HG02759 (cell line): ENCODE data around the gene ODF2.
"Not testable (repeated sequence)": the region's sequence is repeated elsewhere in the genome, so short reads cannot be mapped to it uniquely, and the experiment has no call there.

Experiments
- ATAC-seq: cut with Tn5 transposase; IDR thresholded peaks from one replicate; pipeline ENCODE4 v1.9.1; 2021; ENCODE audit warnings: mild to moderate bottlenecking, moderate library complexity; ENCODE audit not compliant: unreplicated experiment

ODF2 gene

GRCh38 chr9:128455849-128456612 is at the start of gene ODF2:
TSS of gene ODF2 (plus strand) at chr9:128456006. CDS start at chr9:128456092, 86 bp downstream.
- peak; percentile 85 for ATAC-seq

DNA sequence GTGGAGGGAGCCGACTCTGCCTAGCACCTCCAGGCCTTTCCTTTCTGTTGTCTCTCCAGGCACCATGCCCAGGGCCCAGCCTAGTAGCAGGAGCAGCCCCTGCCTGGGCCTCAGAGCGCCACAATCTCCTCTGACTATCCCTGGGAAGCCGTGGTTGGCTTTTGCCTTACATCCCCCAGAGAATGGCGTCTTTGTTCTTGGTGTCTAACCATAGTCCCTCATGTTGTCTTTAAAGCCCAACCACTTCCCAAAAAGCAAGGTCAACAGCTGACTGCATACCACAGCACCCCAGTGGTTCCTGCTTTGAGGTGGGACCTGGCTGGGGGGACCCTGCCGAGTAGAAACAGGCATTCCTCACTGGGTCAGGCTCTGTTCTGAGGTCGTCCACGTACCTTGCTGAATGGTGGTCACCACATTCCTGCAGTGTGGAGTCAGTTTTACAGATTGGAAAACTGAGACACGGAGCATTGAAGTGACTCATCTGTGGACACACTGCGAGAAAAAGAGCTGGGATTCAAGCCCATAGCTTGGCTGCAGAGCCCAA is 48.9 kb upstream of the ODF2 start:
- ATAC-seq = no peak

DNA sequence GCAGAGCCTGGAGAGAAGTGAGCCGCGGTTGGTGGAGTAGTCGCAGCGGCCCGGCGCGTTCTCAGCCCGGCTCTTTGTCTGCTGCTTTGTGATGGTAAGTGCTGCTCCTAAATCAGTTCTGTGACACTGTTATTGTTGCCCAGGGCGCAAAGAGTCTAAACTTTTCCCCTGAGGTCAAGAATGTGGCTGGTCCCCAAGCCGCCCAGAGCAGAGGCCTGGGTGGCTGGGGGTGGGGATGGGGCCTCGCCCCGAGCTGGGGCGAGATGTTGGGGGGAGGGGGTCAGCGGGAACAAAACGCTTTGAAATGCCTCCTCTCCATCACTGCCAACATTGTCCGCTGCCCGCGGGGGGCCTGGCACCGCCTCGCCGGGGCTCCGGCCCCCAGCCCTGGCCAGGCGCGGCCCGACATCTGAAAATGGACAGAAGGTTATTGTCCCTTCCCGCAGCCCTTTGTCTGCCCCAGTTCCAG is 46.8 kb upstream of the ODF2 start:
- ATAC-seq = no peak

DNA sequence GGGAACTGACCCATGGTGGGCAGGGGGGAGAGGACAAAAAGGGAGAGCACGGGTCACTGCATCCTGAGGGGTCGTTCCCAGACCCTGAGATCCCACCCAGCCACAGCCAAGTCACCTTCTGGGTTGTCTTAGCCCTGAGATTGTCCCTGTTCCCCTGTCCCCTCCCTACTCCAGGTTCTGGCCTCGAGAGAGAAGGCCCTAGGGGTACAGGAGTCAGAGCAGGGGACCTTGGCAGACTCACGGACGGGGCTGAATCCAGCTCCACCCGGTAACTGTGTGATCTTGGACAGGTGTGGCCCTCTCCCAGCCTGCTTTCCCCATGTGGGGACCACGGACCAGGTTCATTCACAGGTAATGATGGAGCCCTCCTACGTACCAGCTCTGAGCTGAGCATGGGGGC is 46.4 kb upstream of the ODF2 start:
- ATAC-seq = no peak

- no peak for ATAC-seq
Observed at GRCh38 chr9:128409978-128410377, 45.8 kb upstream of the ODF2 start.

- no peak for ATAC-seq
Observed at GRCh38 chr9:128411364-128412119, 44.3 kb upstream of the ODF2 start.

DNA sequence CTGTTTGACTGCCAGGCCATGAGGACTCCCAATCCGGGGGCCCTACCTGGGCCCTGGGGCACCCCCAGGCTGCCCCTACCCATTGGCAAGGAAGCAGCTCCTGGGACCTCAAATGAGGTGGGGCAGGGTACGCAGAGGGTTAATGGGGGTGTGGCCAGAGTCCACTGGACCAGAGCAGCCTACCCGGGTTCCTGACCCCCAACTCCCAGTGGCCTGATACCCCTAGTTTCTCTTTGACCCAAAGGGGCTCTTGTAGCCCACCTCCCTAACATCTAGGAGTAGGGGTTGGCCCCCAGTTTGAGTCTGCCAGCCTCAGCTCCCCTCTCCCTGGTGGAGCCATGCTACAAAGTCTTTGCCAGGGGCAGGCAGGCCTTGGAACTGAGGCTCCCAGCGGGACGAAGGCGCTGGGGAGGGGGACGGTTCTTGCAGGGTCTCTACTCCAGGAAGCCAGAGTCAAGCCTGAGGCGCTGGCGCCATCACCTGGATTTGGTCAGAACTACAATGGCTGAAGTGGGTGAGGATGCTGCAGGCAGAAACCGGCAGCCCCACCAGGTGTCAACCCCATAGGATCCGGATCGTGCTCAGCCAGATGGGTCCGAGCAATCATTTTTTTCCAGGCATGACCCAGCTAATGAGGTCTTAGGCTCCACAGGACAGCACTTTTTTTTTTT is 43.6 kb upstream of the ODF2 start:
- no peak for ATAC-seq

- not testable (repeated sequence) for ATAC-seq
Observed at GRCh38 chr9:128413728-128414127, 42.1 kb upstream of the ODF2 start.

GRCh38 chr9:128414461-128414860 is 41.3 kb upstream of the ODF2 start:
- ATAC-seq = no peak

DNA sequence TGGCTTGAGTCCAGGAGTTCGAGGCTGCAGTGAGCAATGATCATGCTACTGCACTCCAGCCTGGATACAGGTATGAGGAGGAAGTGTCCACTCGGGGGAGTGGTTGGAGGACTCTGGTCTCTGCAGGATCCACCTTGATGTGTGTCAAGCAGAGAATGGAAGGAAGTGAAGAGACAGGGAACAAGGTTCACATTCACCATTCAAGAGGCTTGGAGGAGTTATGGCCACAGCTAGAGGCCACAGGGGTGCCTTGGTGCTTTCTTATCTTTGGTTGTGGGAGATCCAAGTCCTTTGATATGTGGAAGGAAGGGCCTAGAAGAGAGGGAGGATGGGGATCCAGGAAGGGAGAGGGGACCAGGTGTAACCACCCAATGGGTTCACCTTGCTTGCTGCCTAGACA is 40.5 kb upstream of the ODF2 start:
- ATAC-seq = no peak

- no peak for ATAC-seq
Observed at GRCh38 chr9:128416014-128416413, 39.8 kb upstream of the ODF2 start.

DNA sequence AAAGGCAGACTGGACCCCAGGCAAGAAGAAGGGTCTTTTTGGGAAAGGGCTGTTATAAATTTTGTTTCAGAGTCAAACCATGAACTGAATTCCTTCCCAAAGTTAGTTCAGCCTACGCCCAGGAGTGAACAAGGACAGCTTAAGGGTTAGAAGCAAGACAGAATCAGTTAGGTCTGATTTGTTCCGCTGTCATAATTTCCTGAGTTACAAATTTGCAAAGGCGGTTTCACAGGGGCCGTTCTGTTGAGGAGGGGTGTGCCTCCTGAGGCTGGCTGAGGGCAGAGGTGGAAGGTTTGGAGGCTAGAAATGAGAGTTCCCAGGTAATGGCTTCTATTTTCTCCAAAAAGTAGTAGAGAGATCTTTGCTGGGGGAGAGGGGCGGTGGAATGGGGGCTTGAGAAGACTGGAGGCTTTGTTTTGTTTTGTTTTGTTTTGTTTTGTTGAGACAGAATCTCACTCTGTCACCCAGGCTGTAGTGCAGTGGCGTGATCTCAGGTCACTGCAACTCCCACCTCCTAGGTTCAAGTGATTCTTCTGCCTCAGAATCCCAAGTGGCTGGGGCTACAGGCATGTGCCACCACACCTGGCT is 39.3 kb upstream of the ODF2 start:
- no peak for ATAC-seq

DNA sequence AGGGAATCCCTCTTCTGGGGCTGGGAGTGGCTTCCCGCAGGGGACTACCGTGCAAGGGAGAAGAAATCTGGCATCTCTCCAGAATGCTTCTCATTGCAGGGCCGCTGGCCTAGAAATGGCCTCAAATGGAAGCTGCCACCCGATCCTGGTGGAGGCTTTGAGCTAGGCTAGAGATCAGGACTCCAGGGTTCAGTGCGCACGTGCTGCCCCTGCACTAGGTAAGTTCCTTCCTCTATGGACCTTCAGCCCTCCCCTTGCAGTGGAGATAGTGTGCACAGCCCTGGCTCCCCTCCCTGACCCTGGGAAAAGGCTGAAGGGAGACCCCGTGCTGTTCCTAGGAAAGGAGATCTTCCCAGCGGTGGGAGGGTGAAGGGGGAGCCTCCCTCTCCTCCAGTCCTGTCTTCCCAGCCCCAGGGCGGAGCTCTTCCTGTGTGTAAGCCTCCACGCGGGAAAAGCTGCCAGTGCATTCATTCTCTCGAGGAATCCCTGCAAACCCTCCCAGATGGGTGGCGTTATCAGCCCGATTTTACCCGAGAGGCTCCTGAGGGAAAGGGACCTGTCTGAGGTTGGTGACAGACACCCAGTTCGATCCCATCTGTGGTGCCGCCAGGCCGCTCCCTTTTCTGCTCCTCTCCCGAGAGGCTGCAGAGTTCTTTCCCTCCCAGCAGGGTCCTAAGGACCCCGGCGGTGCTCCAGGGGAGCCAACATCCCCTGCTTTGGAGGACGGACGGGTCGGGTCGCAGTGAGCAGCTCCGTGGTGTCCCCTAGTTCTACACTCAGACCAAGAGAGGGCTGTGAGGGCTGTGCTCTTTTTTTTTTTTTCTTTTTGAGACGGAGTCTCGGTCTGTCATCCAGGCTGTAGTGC is 36.5 kb upstream of the ODF2 start:
- no peak for ATAC-seq

- ATAC-seq = peak; percentile 76
Observed at GRCh38 chr9:128420060-128420650, 35.7 kb upstream of the ODF2 start.

DNA sequence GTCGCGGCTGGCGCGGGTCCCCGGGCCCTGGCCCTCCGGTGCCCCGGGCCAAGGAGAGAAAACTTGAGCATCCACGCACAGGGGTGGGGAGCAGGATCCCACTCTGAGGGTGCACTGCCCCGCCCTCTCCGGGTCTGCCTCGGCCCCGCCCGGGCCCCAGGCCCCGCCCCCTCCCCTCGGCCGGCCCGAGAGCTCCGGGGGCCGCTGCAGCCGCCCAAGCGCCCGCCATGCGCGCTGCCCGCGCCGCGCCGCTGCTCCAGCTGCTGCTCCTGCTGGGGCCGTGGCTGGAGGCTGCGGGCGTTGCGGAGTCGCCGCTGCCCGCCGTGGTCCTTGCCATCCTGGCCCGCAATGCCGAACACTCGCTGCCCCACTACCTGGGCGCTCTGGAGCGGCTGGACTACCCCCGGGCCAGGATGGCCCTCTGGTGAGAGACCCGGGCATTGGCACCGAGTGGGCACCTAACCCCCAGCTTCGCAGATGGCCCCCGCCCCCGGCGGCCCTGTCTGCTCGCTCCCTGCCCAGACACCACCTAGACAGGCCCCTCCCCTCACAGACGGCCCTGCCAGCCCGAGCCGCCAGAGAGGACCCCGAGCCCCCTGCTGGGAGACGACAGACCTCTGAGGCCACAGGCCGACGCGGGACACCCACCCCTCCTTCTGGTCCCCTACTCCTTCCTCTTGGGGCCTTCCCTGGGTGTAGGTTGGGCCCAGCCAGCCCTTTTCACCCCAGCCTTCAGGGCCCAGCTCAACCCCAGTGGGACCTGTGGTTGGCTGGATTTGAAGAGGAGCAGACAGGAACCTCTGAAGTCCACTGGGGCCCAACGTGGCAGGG is 34.9 kb upstream of the ODF2 start, which contains the start of gene CERCAM:
CERCAM (plus strand) TSS at position 207 of the 831 bp plus-strand sequence; CDS start at position 228, 21 bp downstream.
- ATAC-seq = peak; percentile 70

GRCh38 chr9:128421482-128421996 is 34.3 kb upstream of the ODF2 start:
- ATAC-seq = no peak

DNA sequence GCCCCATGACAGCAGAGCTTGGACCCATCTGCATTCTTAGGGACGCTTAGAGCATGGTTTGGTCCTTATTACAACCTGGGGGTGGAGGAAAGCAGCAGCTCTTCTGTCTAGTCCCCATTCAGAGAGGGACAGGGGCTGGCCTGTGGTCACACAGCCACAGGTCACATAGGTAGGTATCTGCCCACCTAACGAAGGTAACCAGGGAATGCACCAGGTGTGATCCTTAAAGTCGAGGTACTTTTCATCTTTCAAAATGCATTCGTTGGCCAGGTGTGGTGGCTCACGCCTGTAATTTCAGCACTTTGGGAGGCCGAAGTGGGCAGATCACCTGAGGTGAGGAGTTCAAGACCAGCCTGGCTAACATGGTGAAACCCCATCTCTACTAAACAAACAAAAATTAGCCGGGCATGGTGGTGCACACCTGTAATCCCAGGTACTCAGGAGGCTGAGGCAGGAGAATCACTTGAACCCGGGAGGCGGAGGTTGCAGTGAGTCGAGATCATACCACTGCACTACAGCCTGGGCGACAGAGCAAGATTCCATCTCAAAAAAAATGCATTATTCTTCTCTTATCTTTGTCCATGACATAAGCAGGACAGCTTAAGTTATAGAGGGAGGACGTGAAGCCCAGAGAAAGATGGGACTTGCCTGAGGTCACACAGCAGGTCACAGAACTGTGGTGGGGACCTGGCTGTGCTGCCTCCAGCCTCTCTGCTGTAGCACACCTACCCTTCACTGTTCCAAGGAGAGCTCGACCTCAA is 33.6 kb upstream of the ODF2 start:
- ATAC-seq = not testable (repeated sequence)

DNA sequence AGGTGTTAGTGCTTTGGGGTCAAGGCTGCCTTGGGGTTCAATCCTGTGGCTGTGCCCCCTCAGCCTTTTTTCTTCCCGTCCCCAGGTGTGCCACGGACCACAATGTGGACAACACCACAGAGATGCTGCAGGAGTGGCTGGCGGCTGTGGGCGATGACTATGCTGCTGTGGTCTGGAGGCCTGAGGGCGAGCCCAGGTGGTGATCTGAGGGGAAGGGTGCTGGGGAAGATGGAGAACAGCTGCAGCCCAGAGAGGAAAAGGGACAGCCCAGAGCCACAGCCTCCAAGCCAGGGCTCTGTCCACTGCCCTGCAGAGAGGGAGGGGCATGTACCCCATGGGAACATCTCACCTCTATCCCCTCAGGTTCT is 33.0 kb upstream of the ODF2 start:
- no peak for ATAC-seq
